Peyer's patch (tissue), 4 donors: ENCODE results near the gene KLHDC3. TPM values are rescaled to one million over a fixed set of nuclear protein-coding genes. Genes with fewer than 3 reads are reported as not detected.
A peak's percentile ranks its signal among the peaks of the same experiment; 100 is the strongest.

ENCODE experiments used
- DNase-seq, 3 donors: peaks; one replicate each; pipeline ENCODE4 v3.0.0-alpha.2; 2017 to 2019
- H3K27ac ChIP-seq, 4 donors: fragments of 200-600 bp; sonication (generic); one replicate each; pipeline ENCODE4 v1.5.1; 2016 to 2019
- H3K27me3 ChIP-seq, 2 donors: fragments of 200-600 bp; sonication (generic); one replicate each; pipeline ENCODE4 v1.5.1; 2019
- H3K36me3 ChIP-seq, 3 donors: fragments of 200-600 bp; sonication (generic); one replicate each; pipeline ENCODE4 v1.5.1; 2016 to 2019
- H3K4me1 ChIP-seq, 4 donors: fragments of 200-600 bp; sonication (generic); one replicate each; pipeline ENCODE4 v1.5.1; 2016 to 2019
- H3K4me3 ChIP-seq, 4 donors: fragments of 200-600 bp; sonication (generic); 1 replicate in 3 of 4; 2 replicates in 1 of 4; pipeline ENCODE4 v1.5.1; 2016 to 2019; ENCODE audit warnings: mild to moderate bottlenecking in 1 of 4
- H3K9me3 ChIP-seq, 4 donors: fragments of 200-600 bp; sonication (generic); one replicate each; pipeline ENCODE4 v1.5.1; 2016 to 2019; ENCODE audit warnings: mild to moderate bottlenecking in 1 of 4
- CTCF ChIP-seq, 6 experiments: fragments of 450-650 bp in 4 of 6; fragments of 200-600 bp in 2 of 6; sonication (generic) in 1 of 6; IDR thresholded peaks; one replicate each; pipeline ENCODE4 v1.5.1; 2017 to 2019; ENCODE audit warnings: antibody characterized with exemption in 6 of 6, mild to moderate bottlenecking in 3 of 6, moderate library complexity in 1 of 6
- POLR2A ChIP-seq, 2 donors: fragments of 450-650 bp; IDR thresholded peaks; one replicate each; pipeline ENCODE4 v1.5.1; 2017; ENCODE audit warnings: antibody characterized with exemption in 2 of 2, mild to moderate bottlenecking in 2 of 2, moderate library complexity in 2 of 2
- total RNA-seq, 4 donors: library from RNA; depleted of rRNA; stranded (reverse); fragments of >200 nt; gene quantifications; one replicate each; pipeline ENCODE4 v1.1.0, GENCODE V29; 2016

The KLHDC3 gene
- total RNA-seq, 4 donors from 2014 or later: 38.8 to 59.2 (median 52.6) TPM

DNA sequence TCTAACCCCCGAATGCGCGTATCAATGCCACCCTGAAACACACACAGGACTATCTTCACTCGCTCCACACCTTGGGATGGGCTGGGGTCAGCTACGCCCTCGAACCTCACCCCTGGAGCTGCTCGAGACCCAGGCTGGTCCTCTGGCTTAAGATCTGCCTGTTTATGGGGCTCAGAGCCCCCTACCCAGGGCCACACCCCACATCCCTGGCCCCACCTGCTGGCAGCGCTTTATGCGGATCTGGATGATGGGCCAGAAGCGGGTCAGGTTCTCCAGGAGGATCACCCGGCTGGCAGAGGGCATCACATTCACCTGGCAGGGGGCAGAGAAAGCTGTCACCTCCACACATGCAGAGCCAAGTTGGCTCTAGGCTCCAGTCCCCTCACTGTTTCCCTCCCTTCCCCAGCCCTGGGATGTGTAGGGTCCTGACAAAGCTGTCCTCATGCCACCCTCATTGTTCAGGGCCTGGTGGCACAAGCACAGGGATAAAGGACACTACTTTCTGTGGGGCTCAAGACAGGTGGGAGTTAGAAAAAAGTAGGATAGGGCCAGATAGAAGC, 31.4 kb downstream of the KLHDC3 start:
- Histone ChIP-seq H3K9me3 (no peaks in the 10 kb centered on the region), H3K27me3 (no peaks in the 10 kb centered on the region), H3K4me1 (no peaks in the 10 kb centered on the region), H3K27ac (no peak overlapping the region), H3K36me3 (peaks cover 0 to 81% (median 0%) of the 10 kb centered on the region in 3 donors), H3K4me3 (no peak overlapping the region)
- DNase-seq: no peak
- TF ChIP-seq CTCF (IDR thresholded peaks at IDR 0.05): no peak
- no peak for TF ChIP-seq POLR2A (IDR thresholded peaks at IDR 0.05)

- Histone ChIP-seq H3K36me3 (peaks cover 0 to 67% (median 0%) of the 10 kb centered on the region in 3 donors), H3K9me3 (no peaks in the 10 kb centered on the region), H3K4me3 (no peak overlapping the region), H3K4me1 (peaks cover 0 to 9% (median 1%) of the 10 kb centered on the region in 4 donors), H3K27me3 (no peaks in the 10 kb centered on the region), H3K27ac (no peak overlapping the region)
- no peak for DNase-seq
- TF ChIP-seq CTCF (IDR thresholded peaks at IDR 0.05) (no peak), POLR2A (IDR thresholded peaks at IDR 0.05) (no peak)
Measured at GRCh38 chr6:43047998-43048397, 33.9 kb downstream of the KLHDC3 start.

DNA sequence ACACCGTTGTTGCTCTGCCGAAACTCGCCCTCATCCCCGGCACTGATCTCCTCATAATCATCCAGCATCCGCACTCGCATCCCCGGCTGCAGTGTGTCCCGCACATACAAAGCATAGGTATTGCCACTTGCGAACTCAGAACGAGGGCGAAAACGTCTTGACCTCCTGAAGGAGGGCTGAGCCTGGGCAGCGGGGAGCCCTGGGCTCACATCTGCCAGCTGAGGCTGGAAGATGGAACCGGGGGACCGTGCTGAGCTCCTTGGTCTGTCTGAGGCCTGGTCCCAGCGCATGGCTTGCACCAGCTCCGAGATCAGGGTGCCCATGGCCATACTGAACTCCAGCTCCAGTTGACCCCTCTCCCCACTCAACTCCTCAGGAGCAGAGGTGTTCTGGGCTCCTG, 36.9 kb downstream of the KLHDC3 start:
- Histone ChIP-seq H3K4me3 (no peak overlapping the region), H3K27me3 (no peaks in the 10 kb centered on the region), H3K4me1 (peaks cover 0 to 9% (median 2%) of the 10 kb centered on the region in 4 donors), H3K27ac (no peak overlapping the region), H3K36me3 (peaks cover 0 to 50% (median 0%) of the 10 kb centered on the region in 3 donors), H3K9me3 (no peaks in the 10 kb centered on the region)
- TF ChIP-seq CTCF (IDR thresholded peaks at IDR 0.05) (no peak), POLR2A (IDR thresholded peaks at IDR 0.05) (no peak)
- no peak for DNase-seq

- no peak for DNase-seq
- H3K36me3 ChIP-seq: peaks cover 0 to 49% (median 0%) of the 10 kb centered on the region in 3 donors
Measured at GRCh38 chr6:43052225-43052841, 38.3 kb downstream of the KLHDC3 start.

GRCh38 chr6:43052842-43053544, 38.9 kb downstream of the KLHDC3 start:
- no peaks in the 10 kb centered on the region for H3K27me3 ChIP-seq
- peaks cover 0 to 15% (median 2%) of the 10 kb centered on the region in 4 donors for H3K4me1 ChIP-seq
- DNase-seq: peak in 1 of 3 donors; percentile 27
- H3K27ac ChIP-seq: peak overlapping the region; percentile 85 to 96 (median 90)
- peak overlapping the region; percentile 65 to 85 (median 80) for H3K4me3 ChIP-seq
- no peaks in the 10 kb centered on the region for H3K9me3 ChIP-seq
- peaks cover 0 to 51% (median 0%) of the 10 kb centered on the region in 3 donors for H3K36me3 ChIP-seq
- TF ChIP-seq CTCF (IDR thresholded peaks at IDR 0.05): no peak
- TF ChIP-seq POLR2A (IDR thresholded peaks at IDR 0.05): no peak

More at GRCh38 chr6:43052225-43052841, 38.3 kb downstream of the KLHDC3 start:
- no peaks in the 10 kb centered on the region for H3K9me3 ChIP-seq
- peaks cover 0 to 9% (median 2%) of the 10 kb centered on the region in 4 donors for H3K4me1 ChIP-seq
- peak overlapping the region in 1 of 4 donors; percentile 84 for H3K4me3 ChIP-seq
- TF ChIP-seq POLR2A (IDR thresholded peaks at IDR 0.05) (no peak), CTCF (IDR thresholded peaks at IDR 0.05) (no peak)
- no peaks in the 10 kb centered on the region for H3K27me3 ChIP-seq
- peak overlapping the region in 3 of 4 donors; percentile 90 to 96 (median 90) for H3K27ac ChIP-seq
